ENCODE data around the gene LSAMP. TPM values are rescaled to one million over a fixed set of nuclear protein-coding genes. Genes with fewer than 3 reads are reported as not detected.

Gene LSAMP
- total and polyA plus RNA-seq, 2 of the 4 experiments (the other 2 are of a cell fraction): 7.9 to 8.0 TPM

GRCh38 chr3:116260491-116260890 lies 184.8 kb downstream of the LSAMP start:
- intact Hi-C loops (cut with micrococcal nuclease) (no loop called here), dilution Hi-C loops (cut with HindIII; ENCODE audit: low sequenced_read_pairs, unreplicated experiment) (no loop called here), in situ Hi-C loops (cut with MboI; ENCODE audit: low sequenced_read_pairs) (no loop called here)
- Histone ChIP-seq H3K4me3 (ENCODE audit: insufficient read depth, low read depth, low read length) (no peak overlapping the region), H2AK9ac (replicated peaks; ENCODE audit: low read depth, low read length, poor library complexity) (no peak overlapping the region), H2BK15ac (ENCODE audit: low read depth, low read length) (no peak overlapping the region), H3K4me2 (ENCODE audit: low read depth, low read length) (no peak overlapping the region), H3K14ac (replicated peaks; ENCODE audit: low read depth, low read length) (no peak overlapping the region), H3K9me3 (ENCODE audit: control insufficient read depth, insufficient read depth, low read length) (no peaks in the 10 kb centered on the region), H2AFZ (replicated peaks; ENCODE audit: low read length, poor library complexity) (no peak overlapping the region), H3K23ac (ENCODE audit: low read depth, low read length) (no peak overlapping the region), H2BK5ac (ENCODE audit: low read depth, low read length, poor library complexity, severe bottlenecking) (no peak overlapping the region), H3K27ac (ENCODE audit: insufficient read depth, low read length) (no peak overlapping the region), H3K56ac (ENCODE audit: extremely low read depth, insufficient read depth, low read length) (no peak overlapping the region), H4K5ac (ENCODE audit: low read depth, low read length) (no peak overlapping the region), H2BK20ac (ENCODE audit: low read depth, low read length) (no peak overlapping the region), H3K36me3 (ENCODE audit: control insufficient read depth, insufficient read depth, low read length) (no peaks in the 10 kb centered on the region), H4K8ac (ENCODE audit: low read depth in 2 of 2, low read length in 2 of 2) (no peak overlapping the region), H4K20me1 (ENCODE audit: insufficient read depth, low read length) (no peaks in the 10 kb centered on the region), H3K27me3 (ENCODE audit: control insufficient read depth, insufficient read depth, low read length) (no peaks in the 10 kb centered on the region), H3K79me1 (ENCODE audit: low read depth in 1 of 2, low read length in 2 of 2) (no peaks in the 10 kb centered on the region), H2BK120ac (ENCODE audit: low read depth, low read length) (no peak overlapping the region), H3K4me1 (ENCODE audit: control insufficient read depth, insufficient read depth, low read length) (peaks cover 4% of the 10 kb centered on the region; the same call in 1 of the 2 replicates), H3K4ac (ENCODE audit: low read depth, low read length) (no peak overlapping the region), H2AK5ac (ENCODE audit: low read depth, low read length) (no peak overlapping the region), H4K91ac (ENCODE audit: insufficient read depth, low read depth, low read length) (no peak overlapping the region), H3K18ac (ENCODE audit: low read depth, low read length) (no peak overlapping the region), H3K9me1 (ENCODE audit: insufficient read depth, low read length) (no peaks in the 10 kb centered on the region), H3K9ac (ENCODE audit: low read depth, low read length) (no peak overlapping the region)
- TF ChIP-seq ELK1 (IDR thresholded peaks at IDR 0.05; ENCODE audit: borderline replicate concordance, low read depth, low read length) (no peak), SMC3 (IDR thresholded peaks at IDR 0.05; ENCODE audit: low read depth, low read length) (no peak), CTCF (conservative IDR thresholded peaks at IDR 0.05; ENCODE audit: low read depth, low read length) (no peak), BHLHE40 (IDR thresholded peaks at IDR 0.05; ENCODE audit: low read depth, low read length) (no peak), USF2 (IDR thresholded peaks at IDR 0.05; ENCODE audit: low read depth, low read length) (no peak), CHD1 (IDR thresholded peaks at IDR 0.05; ENCODE audit: low read depth, low read length) (no peak)
- ChIA-PET CTCF (no interaction called here), POLR2A (ENCODE audit: unreplicated experiment) (no interaction called here)
- no TSS peak for BruUV-seq (replicated peaks)
- DNase-seq (no peak), ATAC-seq (ENCODE audit: low read depth) (no peak)
- WGBS, 2 experiments (ENCODE audit: extremely low coverage in 2 of 2, insufficient read length in 1 of 2): no CpG with 5 or more reads among the region's 2 CpGs
